Liver (tissue), 9 donors: ENCODE measurements around the gene ABCB4. TPM values are rescaled to one million over a fixed set of nuclear protein-coding genes. Genes with fewer than 3 reads are reported as not detected.
A peak's percentile ranks its signal among the peaks of the same experiment; 100 is the strongest.

Source experiments
- DNase-seq: peaks from one replicate; pipeline ENCODE4 v3.0.0-alpha.2; 2017; ENCODE audit warnings: low spot score
- H3K27ac ChIP-seq, 2 donors: one replicate each; pipeline ENCODE4 v1.7.0; 2013; ENCODE audit warnings: inconsistent platforms in 2 of 2, low read length in 2 of 2, control low read depth in 1 of 2, low read depth in 1 of 2, mild to moderate bottlenecking in 1 of 2
- H3K27me3 ChIP-seq, 4 donors: one replicate each; pipeline versions ENCODE4 v1.6.1 to v1.7.0; 2013; ENCODE audit warnings: low read length in 3 of 4, inconsistent platforms in 1 of 4, mild to moderate bottlenecking in 1 of 4, moderate library complexity in 1 of 4; ENCODE audit not compliant: control insufficient read depth in 4 of 4, insufficient read depth in 4 of 4
- H3K36me3 ChIP-seq, 4 donors: one replicate each; pipeline versions ENCODE4 v1.6.1 to v1.7.0; 2013; ENCODE audit warnings: low read length in 3 of 4, mild to moderate bottlenecking in 3 of 4, low read depth in 1 of 4, moderate library complexity in 1 of 4; ENCODE audit not compliant: control insufficient read depth in 4 of 4, insufficient read depth in 3 of 4
- H3K4me1 ChIP-seq, 4 donors: one replicate each; pipeline versions ENCODE4 v1.6.1 to v1.7.0; 2013; ENCODE audit warnings: low read length in 3 of 4, mild to moderate bottlenecking in 3 of 4, moderate library complexity in 1 of 4; ENCODE audit not compliant: control insufficient read depth in 4 of 4, insufficient read depth in 4 of 4
- H3K4me3 ChIP-seq, 3 donors: one replicate each; pipeline versions ENCODE4 v1.6.1 to v1.7.0; 2013; ENCODE audit warnings: low read length in 3 of 3, control low read depth in 1 of 3, low read depth in 1 of 3, mild to moderate bottlenecking in 1 of 3
- H3K9ac ChIP-seq, 2 donors: one replicate each; pipeline ENCODE4 v1.7.0; 2013; ENCODE audit warnings: low read length in 2 of 2, mild to moderate bottlenecking in 2 of 2, moderate library complexity in 2 of 2, control low read depth in 1 of 2, low read depth in 1 of 2
- H3K9me3 ChIP-seq, 4 donors: one replicate each; pipeline versions ENCODE4 v1.6.1 to v1.7.0; 2013; ENCODE audit warnings: low read length in 3 of 4; ENCODE audit not compliant: control insufficient read depth in 4 of 4
- MAX ChIP-seq: IDR thresholded peaks from 2 replicates; pipeline ENCODE4 v1.6.1; 2016; ENCODE audit warnings: antibody characterized with exemption
- NR2F2 ChIP-seq: IDR thresholded peaks from 2 replicates; pipeline ENCODE4 v1.6.1; 2016; ENCODE audit warnings: antibody characterized with exemption
- RAD21 ChIP-seq, 2 donors: IDR thresholded peaks; 2 replicates each; pipeline ENCODE4 v1.6.1; 2016; ENCODE audit warnings: antibody characterized with exemption in 2 of 2, mild to moderate bottlenecking in 2 of 2
- TAF1 ChIP-seq: conservative IDR thresholded peaks from 2 replicates; pipeline ENCODE4 v1.6.1; 2016; ENCODE audit warnings: antibody characterized with exemption, mild to moderate bottlenecking
- WGBS: extraction: QIAGEN DNeasy Blood & Tissue Kit; methylation state at CpG from one replicate; pipeline ENCODE4 v1.1.7; 2013; 5-methylcytosine and 5-hydroxymethylcytosine counted together
- polyA plus RNA-seq, 2 donors: library from polyadenylated mRNA; stranded (reverse) in 1 of 2; unstranded in 1 of 2; fragments of 200-250 nt in 1 of 2; fragments of >200 nt in 1 of 2; fragmentation: Nextera tagmentation in 1 of 2; extraction: Ambion mirVana in 1 of 2; gene quantifications; one replicate each; pipeline versions ENCODE4 v1.2.1 to v1.2.3, GENCODE V29; 2013 to 2015
- total RNA-seq, 2 donors: library from RNA; depleted of rRNA; stranded (reverse); fragments of >200 nt; gene quantifications; one replicate each; pipeline ENCODE4 v1.2.3, GENCODE V29; 2014
- TF ChIP-seq, protein P1 (sequence below): fragments of 150-350 bp; IDR thresholded peaks from 2 replicates; pipeline ENCODE4 v1.5.1; 2017; ENCODE audit warnings: improper control_type of control experiment, low read depth, low read length; ENCODE audit not compliant: missing input control
- TF ChIP-seq, protein P2 (sequence below): IDR thresholded peaks from 2 replicates; pipeline ENCODE4 v1.6.1; 2016; ENCODE audit warnings: antibody characterized with exemption
- donor health status: healthy.
- donor health status: healthy.
- donor health status: healthy.
- donor health status: healthy.
- donor health status: healthy.

ABCB4 gene
- total and polyA plus RNA-seq, 4 donors, result 6.7 to 409 (median 77.6) TPM

GRCh38 chr7:87416682-87417587 is 58.5 kb downstream of the ABCB4 start:
- H3K27ac ChIP-seq, result no peak overlapping the region
- H3K9me3 ChIP-seq, result no peaks in the 10 kb centered on the region
- no peak overlapping the region for H3K9ac ChIP-seq
- peaks cover 8 to 55% (median 38%) of the 10 kb centered on the region in 4 donors for H3K36me3 ChIP-seq
- TF ChIP-seq RAD21 (IDR thresholded peaks at IDR 0.05) (peak; percentile 85 to 86), MAX (no peak)
- TF ChIP-seq, protein P1, sequence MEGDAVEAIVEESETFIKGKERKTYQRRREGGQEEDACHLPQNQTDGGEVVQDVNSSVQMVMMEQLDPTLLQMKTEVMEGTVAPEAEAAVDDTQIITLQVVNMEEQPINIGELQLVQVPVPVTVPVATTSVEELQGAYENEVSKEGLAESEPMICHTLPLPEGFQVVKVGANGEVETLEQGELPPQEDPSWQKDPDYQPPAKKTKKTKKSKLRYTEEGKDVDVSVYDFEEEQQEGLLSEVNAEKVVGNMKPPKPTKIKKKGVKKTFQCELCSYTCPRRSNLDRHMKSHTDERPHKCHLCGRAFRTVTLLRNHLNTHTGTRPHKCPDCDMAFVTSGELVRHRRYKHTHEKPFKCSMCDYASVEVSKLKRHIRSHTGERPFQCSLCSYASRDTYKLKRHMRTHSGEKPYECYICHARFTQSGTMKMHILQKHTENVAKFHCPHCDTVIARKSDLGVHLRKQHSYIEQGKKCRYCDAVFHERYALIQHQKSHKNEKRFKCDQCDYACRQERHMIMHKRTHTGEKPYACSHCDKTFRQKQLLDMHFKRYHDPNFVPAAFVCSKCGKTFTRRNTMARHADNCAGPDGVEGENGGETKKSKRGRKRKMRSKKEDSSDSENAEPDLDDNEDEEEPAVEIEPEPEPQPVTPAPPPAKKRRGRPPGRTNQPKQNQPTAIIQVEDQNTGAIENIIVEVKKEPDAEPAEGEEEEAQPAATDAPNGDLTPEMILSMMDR, result peak; percentile 50
- H3K27me3 ChIP-seq, result no peaks in the 10 kb centered on the region
- H3K4me3 ChIP-seq, result no peak overlapping the region
- peak; percentile 57 for DNase-seq
- 49% methylated on average over 5 of the region's 5 CpGs for WGBS
- H3K4me1 ChIP-seq, result peaks cover 0 to 3% (median 0%) of the 10 kb centered on the region in 4 donors

DNA sequence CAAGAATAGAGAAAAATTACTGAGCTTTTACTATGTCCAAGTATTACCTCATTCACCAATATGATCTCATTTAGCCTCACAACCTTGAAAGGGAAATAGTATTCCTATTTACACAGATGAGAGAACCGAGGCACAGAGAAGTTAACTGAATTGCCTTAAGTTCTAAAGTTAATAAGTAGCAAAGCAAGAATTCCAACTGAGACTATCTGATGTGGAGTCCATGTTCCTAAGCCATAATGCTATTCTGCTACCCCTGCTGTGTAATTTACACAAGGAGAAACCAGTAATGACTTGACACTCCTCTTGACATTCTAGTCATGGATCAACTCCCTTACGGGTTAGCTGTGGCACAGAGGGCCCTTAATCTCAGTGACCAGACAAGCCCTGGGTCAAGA is 60.7 kb downstream of the ABCB4 start:
- Histone ChIP-seq H3K4me3 (no peak overlapping the region), H3K4me1 (no peaks in the 10 kb centered on the region), H3K9me3 (no peaks in the 10 kb centered on the region), H3K36me3 (peaks cover 3 to 55% (median 29%) of the 10 kb centered on the region in 4 donors), H3K27ac (peak overlapping the region; percentile 8 to 44), H3K9ac (no peak overlapping the region), H3K27me3 (no peaks in the 10 kb centered on the region)
- WGBS, result 79% methylated on average over 2 of the region's 2 CpGs
- TF ChIP-seq TAF1 (no peak), NR2F2 (no peak)
- TF ChIP-seq, protein P1, result no peak
- TF ChIP-seq, protein P2, sequence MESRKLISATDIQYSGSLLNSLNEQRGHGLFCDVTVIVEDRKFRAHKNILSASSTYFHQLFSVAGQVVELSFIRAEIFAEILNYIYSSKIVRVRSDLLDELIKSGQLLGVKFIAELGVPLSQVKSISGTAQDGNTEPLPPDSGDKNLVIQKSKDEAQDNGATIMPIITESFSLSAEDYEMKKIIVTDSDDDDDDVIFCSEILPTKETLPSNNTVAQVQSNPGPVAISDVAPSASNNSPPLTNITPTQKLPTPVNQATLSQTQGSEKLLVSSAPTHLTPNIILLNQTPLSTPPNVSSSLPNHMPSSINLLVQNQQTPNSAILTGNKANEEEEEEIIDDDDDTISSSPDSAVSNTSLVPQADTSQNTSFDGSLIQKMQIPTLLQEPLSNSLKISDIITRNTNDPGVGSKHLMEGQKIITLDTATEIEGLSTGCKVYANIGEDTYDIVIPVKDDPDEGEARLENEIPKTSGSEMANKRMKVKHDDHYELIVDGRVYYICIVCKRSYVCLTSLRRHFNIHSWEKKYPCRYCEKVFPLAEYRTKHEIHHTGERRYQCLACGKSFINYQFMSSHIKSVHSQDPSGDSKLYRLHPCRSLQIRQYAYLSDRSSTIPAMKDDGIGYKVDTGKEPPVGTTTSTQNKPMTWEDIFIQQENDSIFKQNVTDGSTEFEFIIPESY, result no peak
- no peak for DNase-seq
